GM04504 (cell line): ENCODE measurements around the gene KRT81.
A peak's percentile ranks its signal among the peaks of the same experiment; 100 is the strongest.
"Not testable (repeated sequence)": the region's sequence is repeated elsewhere in the genome, so short reads cannot be mapped to it uniquely, and the experiment has no call there.

Experiments used
- DNase-seq: peaks from one replicate; pipeline ENCODE4 v3.0.0-alpha.2; 2012; ENCODE audit warnings: low read depth

KRT81 gene

DNA sequence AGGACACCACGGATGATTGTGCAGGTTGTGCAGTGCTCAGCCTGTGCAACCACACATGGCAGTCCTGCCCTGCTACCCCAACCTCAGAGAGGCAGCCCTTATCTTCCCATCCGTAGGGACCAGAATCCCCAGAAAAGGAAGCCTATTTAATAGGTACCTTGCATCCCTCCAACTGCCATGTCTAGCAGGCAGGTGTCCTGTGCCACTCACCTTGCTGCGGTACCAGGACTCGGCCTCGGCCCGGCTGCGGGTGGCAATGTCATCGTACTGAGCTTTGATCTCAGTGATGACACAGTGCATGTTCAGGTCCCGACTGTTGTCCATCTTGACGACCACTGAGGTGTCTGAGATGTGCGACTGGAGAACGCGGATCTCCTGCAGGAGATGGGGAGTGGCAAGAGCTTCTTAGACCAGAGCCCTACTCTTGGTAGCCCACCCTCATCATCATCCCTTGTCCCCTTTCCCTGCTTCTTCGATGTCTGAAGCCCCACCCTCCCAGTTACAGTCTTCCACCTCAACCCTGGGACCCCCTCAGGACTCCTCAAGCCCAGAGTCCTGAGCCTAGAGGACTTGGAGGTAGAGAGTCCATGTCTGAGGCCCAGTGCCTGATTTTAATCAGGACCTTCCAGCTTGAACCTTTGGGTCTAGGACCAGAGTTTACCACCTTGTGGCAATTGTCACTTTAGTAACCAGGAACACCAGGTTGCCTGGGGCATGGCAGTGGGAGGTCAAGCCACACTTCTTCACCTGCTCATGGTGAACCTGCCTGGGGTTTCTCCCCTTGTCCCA, 37.7 kb downstream of the KRT81 start:
- no peak for DNase-seq

GRCh38 chr12:52252728-52253343, 38.5 kb downstream of the KRT81 start:
- no peak for DNase-seq

DNA sequence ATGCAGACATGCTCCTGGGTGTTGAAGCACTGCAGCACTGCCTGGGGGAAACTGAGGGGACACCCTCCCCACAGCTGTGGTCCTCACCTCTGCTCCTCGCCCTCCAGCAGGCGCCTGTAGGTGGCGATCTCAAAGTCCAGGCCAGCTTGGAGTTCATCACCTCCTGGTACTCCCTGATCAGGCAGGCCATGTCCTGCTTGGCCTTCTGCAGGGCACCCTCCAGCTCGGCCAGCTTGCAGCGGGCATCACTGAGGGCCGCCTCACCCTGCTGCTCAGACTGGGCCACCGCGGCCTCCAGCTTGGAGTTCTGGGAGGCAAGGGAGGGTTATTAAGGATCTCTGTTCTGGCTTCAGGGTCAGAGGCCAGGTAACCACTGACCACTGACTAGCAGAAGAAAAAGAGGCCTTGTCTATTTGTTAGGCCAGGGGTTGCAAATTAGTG, 39.1 kb downstream of the KRT81 start:
- DNase-seq, result not testable (repeated sequence)

DNA sequence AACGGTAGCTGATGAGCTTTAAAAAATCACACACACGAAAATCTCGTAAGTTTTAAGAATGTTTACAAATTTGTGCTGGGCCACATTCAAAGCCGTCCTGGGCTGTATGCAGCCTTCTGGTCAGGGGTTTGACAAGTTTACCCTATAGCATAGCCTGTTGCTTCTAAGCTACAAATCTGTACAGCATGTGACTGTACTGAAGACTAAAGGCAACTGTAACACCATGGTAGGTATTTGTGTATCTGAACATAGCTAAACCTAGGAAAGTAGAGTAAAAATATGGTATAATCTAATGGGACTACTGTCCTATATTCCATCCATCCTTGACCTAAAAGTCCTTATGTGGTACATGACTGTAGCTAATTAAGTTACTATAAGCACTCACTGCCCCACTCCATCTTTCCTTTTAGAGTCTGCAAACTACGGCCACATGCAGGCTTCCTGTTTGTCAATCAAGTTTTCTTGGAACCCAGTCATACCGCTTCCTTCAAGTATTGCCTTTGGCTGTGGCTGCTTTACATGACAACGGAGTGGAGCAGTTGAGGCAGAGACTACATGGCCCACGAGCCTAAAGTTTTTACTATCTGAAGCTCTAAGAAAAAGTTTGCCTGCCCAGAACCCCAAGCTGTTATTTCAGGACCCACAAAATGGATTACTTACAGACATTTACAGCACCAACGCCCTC, 39.8 kb downstream of the KRT81 start:
- DNase-seq, result no peak

DNA sequence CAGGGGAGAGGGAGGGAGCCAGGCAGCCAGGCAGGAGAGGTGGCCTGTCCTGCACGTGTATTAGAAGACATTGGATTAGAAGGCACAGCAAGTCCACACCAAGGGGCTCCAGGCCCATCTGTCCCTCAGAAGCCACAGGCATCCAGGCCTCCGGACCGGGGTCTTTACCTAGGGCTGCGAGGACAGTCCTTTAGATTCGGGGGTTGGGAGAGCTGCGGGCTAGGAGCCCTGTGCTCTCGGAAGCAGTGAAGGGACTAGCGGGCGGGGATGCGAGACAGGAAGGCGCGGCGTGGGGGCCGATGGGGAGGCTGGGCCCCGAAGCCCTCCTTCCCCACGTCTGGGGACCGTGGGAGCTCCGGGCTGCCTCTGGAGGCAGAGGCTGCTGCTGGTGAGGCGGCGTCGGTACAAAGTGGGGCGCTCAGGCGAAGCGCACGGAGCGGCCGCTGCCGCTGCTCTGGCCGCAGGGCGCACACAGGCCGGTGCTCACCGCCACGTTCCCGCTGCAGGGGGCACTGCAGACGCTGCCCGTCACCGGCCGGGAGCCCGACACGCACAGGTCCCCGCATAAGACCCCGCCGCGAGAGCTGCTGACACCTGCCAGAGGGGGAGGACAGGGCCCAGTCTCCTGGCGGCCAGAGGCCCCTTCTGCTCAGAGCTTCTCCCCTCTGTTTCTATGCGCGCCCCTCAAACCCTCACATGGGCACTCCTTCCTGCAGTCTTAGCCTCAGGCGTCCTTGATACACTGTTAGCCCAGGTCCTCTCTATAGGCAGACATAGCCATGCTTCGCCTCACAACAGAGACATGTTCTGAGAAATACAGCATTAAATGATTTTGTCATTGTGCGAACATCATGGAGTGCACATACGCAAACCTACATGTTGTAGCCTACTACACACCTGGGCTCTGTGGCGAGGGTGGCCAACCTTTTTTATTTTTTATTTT, 41.0 kb downstream of the KRT81 start:
- DNase-seq, result no peak

DNA sequence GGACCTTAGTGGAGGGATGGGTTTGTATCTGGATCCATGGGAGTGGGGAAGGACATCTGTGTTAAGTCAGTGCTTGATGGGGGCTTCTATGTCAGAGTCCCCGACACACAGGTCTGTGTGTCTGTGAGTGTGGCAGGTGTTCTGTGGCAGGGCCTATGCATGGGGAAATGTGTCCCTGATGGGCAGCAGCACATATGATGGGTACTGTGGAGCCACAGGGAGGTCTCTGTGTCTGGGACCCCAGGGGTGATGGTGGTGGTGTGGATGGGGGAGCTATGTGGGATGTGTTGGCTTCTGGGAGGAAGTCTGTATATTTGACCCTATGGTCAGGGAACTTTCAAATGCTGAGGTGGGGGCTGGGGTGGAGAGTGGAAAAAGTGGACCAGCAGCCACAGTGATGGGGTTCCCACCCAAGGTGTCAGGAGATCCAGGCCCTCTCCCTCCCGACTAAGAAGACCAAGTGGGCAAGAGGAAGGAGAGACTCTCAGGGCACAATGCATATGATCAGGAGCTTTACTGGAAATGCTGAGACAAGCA, 41.8 kb downstream of the KRT81 start:
- DNase-seq, result no peak

GRCh38 chr12:52248541-52249461, 42.5 kb downstream of the KRT81 start:
- no peak for DNase-seq

- DNase-seq, result no peak
These were observed 43.5 kb downstream of the KRT81 start for GRCh38 chr12:52247622-52248540.

DNA sequence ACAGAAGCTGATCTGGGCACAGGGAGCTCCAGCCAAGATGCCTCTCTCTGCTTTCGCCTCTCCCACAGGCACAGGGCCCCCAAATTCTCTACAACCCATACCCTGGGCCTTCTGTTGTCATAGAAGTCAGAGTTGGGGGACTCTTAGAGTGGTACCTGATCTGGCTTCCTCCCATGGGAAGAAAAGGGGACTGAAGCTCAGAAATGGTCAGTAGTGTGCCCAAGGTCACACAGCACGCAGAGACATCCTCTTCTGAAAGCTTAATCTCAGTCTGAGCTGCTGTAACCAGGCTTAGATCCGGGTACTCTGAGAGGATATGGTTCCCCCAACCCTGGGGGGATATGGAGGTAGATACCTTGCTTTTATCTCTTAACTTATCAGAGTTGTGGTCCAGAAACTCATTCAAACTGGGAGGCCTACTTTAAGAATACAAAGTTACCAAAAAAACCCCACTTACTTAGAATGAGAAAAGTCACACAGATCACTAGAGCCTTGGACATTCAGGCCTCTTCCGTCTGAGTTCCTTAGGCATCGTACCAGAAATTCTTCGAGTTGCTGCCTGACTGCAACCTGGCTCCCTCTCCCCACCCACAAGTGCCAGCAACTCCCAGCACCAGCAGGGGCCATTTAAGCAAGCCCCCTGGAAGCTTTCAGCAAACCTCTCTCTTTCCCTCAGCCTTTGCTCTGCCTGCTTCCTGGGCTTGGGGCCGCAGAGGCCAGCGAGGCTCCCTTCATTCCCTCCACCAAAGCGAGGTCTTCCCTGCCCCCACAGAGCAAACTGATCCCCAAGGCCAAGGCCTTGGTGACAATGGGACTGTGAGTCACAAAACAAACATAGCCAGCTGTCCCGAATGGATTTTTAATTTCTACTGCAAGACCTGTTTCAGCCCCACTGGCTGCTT, 44.4 kb downstream of the KRT81 start:
- no peak for DNase-seq

DNA sequence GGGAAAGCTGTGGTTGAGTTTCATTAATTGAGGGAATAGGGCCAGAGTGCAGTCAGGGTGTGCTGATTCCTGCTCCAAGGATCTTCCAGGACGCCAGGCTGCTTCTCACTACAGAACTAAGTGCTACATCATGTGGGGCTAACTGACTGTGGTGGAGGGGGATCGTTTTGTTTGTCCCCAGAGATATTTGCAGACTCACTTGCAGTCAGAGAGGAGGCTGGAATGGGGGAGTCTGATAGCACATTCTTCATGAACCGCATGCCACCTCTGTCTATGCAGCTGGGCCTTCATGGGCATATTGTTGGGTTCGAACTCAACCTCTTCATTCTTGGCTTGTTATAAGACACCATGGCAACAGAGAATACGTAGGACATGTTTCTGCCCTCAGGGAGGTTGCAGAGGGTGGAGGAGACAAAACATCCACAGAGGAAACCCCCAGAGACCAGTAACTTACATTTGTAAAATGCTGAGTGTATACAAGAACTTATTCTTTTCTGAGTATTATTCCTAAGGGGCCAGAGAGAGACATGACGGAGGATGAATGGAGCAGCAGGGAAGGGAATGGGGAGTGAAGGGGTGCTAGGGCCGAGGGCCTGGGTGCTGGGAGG, 45.3 kb downstream of the KRT81 start:
- DNase-seq, result no peak

DNA sequence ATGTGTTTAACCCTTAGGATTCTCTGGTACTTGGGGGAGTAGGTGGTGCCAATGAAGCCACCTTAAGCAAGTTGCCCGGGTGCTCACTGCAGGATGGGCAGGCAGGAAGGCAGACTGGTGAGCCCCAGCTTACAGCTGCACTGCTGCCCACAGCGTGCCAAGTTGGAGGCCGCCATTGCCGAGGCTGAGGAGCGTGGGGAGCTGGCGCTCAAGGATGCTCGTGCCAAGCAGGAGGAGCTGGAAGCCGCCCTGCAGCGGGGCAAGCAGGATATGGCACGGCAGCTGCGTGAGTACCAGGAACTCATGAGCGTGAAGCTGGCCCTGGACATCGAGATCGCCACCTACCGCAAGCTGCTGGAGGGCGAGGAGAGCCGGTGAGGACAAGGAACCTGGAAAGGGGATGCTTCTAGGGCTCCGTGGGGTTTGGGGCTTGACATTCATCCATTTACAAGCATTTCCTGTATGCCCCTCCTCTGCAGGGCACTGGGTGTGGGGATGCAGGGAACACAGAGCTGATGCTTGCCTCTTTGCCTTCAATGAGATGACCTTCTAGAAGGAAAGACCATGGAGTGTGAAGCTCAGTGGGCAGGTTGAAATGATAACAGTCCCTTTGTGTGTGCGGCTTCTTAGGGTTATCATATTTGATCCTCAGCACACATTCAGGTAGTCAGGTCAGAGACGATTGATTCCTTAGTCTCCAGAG, 45.9 kb downstream of the KRT81 start:
- DNase-seq, result no peak

GRCh38 chr12:52244615-52244994, 46.7 kb downstream of the KRT81 start:
- DNase-seq, result no peak

- peak; percentile 90 for DNase-seq
These were observed 47.3 kb downstream of the KRT81 start for GRCh38 chr12:52243856-52244614.

DNA sequence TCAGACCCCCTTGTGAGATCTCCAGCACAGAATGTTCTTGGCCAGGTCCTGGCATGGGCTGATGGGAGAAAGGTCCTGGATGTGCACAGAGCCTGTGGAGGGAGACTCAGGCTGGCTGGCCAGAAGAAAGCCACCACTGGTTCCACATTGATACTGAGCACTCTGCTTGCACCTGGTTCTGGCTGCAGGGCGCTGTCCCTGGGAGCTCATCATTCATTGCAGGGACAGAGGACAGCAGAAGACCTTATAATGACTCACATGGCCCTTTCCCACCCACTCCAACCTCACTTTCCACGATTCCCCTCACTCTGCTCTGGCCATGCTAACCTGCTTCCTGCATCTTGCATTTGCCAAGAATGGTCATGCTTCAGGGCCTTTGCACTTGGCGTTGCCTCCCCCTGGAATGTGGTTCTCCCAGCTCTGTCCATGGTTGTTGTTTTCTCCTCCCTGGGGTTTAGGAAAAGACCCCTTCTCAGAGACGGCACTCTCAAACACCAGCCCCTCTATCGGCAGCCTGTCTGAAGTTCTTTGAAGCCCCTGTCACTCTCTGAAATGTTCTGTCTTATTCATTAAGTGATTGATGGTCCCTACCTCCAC, 48.0 kb downstream of the KRT81 start:
- DNase-seq, result no peak

DNA sequence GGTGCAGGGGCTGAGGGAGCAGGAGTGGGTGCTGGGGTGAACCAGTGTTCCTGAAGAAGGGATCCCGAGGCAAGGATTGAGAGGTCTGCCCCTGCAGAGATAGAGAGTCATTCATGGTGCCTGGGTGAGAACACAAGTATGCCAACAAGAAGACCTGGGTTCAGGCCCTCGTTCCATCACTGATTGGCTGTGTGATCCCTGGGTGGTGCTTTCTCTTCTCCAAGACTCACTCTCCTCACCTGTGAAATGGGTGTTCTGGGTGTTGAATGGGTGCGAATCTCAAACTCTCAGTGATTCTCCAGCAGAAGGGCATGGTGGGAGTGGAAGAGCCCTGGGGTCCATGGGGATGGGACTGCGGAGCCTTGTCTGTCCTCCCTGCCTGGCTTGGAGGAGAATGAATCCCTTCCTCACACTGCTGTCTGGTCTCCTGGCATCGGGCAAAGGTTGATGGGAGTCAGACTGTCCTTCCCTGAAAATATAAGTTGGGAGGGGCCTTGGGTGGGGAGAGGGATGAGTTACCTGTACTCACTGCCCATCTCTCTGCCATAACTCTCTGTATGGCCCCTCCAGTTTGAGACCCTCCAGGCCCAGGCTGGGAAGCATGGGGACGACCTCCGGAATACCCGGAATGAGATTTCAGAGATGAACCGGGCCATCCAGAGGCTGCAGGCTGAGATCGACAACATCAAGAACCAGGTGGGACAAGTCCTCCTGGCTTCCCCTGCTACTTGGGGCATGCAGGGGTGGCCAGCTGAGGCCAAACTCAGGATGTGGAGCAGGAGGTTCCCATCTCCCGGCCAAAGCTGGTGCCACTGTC, 48.7 kb downstream of the KRT81 start:
- DNase-seq, result no peak
